ENCODE measurements around the gene KCMF1. TPM values are rescaled to one million over a fixed set of nuclear protein-coding genes. Genes with fewer than 3 reads are reported as not detected.

The KCMF1 gene
- total RNA-seq, 1 experiment from 2014 or later = 73.6 TPM

DNA sequence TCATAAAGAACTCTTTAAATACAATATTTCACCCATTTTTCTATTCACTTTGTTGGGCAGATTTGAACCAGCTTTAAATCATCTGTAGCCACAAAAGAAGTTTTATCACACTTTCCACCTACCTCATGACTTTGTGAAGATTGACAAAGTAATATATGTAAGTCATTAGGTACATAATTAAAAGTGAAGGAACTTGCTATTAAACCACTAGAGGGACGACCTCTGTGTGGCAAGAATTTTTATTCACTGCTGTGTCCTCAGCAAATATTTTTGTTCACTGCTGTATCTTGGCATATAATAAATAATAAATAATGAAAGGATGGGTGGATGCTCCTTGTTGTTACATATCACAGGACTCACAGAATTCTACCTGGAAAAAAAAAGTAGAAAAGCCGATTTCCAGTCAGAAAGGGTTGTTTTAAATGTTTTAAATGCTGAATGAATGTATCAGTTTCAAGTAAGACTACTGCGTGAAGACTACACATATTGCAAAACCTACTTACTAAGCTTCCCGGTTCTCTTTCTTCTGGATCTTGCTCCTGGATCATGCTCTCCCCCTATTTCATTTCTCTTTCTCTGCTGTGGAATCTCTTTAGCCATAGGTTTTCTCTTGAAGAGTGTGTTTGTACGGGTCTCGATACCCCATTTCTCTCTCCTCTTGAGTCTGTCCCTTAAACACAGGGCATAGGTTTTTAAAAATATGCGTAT, 44.8 kb downstream of the KCMF1 start:
- DNase-seq (no peak), ATAC-seq (0 out of 2 replicates have a peak, but pooled peaks have one; percentile 11)
- Histone ChIP-seq H3K27ac (ENCODE audit: low read length) (peak overlapping the region; percentile 15; the same call in 1 of the 2 replicates), H3K4me1 (ENCODE audit: insufficient read depth, low read length) (peaks cover 49% of the 10 kb centered on the region), H3F3A (ENCODE audit: low read length, unreplicated experiment) (peaks cover 22% of the 10 kb centered on the region), H3K9me3 (ENCODE audit: low read length) (no peaks in the 10 kb centered on the region), H3K4me3 (ENCODE audit: low read length) (no peak overlapping the region), H3K27me3 (ENCODE audit: low read length) (no peaks in the 10 kb centered on the region), H3K79me2 (ENCODE audit: low read length) (peaks cover 89% of the 10 kb centered on the region), H3K4me2 (ENCODE audit: low read length) (0 out of 2 replicates have a peak overlapping the region, but pooled peaks have one; percentile 10), H3K9ac (ENCODE audit: low read length) (peak overlapping the region; percentile 3; the same call in 1 of the 2 replicates), H3K36me3 (ENCODE audit: low read depth, low read length) (0 out of 2 replicates have a peak, but pooled peaks cover 5% of the 10 kb centered on the region), H4K20me1 (ENCODE audit: low read length) (peaks cover 18% of the 10 kb centered on the region; the same call in 1 of the 2 replicates), H3K9me2 (replicated peaks; ENCODE audit: low read length) (no peaks in the 10 kb centered on the region), H2AFZ (ENCODE audit: low read length) (no peak overlapping the region)
- ChIA-PET CTCF (interaction anchor here (0.9 to 1.2 kb wide), 4 partner anchors 38 to 90 kb away, joined by 5 to 14 read pairs (median 8); no protein-coding TSS in a partner anchor), POLR2A (ENCODE audit: unreplicated experiment) (interaction anchor here (0.6 kb wide), 1 partner anchor 58 kb away, joined by 5 read pairs; no protein-coding TSS in a partner anchor)
- TF ChIP-seq EZH2phosphoT487 (IDR thresholded peaks at IDR 0.05; ENCODE audit: borderline replicate concordance, low read length) = no peak
- TF ChIP-seq, protein P1, sequence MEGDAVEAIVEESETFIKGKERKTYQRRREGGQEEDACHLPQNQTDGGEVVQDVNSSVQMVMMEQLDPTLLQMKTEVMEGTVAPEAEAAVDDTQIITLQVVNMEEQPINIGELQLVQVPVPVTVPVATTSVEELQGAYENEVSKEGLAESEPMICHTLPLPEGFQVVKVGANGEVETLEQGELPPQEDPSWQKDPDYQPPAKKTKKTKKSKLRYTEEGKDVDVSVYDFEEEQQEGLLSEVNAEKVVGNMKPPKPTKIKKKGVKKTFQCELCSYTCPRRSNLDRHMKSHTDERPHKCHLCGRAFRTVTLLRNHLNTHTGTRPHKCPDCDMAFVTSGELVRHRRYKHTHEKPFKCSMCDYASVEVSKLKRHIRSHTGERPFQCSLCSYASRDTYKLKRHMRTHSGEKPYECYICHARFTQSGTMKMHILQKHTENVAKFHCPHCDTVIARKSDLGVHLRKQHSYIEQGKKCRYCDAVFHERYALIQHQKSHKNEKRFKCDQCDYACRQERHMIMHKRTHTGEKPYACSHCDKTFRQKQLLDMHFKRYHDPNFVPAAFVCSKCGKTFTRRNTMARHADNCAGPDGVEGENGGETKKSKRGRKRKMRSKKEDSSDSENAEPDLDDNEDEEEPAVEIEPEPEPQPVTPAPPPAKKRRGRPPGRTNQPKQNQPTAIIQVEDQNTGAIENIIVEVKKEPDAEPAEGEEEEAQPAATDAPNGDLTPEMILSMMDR (conservative IDR thresholded peaks at IDR 0.05; ENCODE audit: low read depth, low read length) = 0 out of 2 replicates have a peak, but pooled peaks have one; percentile 31
- no TSS peak for BruUV-seq (replicated peaks)
- intact Hi-C loops (cut with micrococcal nuclease) = loop anchor here (1.0 to 2.0 kb wide), 2 partner anchors 57 to 283 kb away; no protein-coding TSS in a partner anchor

DNA sequence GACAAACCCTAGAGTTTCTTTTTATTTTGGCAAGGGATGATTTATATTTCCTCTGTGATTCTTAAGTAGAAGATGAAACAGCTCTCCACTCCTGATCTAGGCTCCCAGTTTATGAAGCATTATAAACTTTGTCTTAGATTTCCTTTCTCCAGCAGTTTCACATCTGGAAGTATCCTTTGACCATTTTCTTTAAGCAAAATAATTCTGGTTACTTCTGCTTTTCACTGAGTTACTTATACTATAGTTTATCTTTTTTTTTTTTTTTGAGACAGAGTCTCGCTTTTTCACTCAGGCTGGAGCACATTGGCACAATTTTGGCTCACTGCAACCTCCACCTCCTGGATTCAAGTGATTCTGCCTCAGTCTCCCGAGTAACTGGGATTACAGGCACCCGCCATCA, 45.5 kb downstream of the KCMF1 start:
- H3K9ac ChIP-seq (ENCODE audit: low read length) = no peak overlapping the region
- H3K4me2 ChIP-seq (ENCODE audit: low read length) = no peak overlapping the region
- peaks cover 89% of the 10 kb centered on the region for H3K79me2 ChIP-seq (ENCODE audit: low read length)
- H3K4me3 ChIP-seq (ENCODE audit: low read length) = no peak overlapping the region
- TF ChIP-seq, protein P1 (conservative IDR thresholded peaks at IDR 0.05; ENCODE audit: low read depth, low read length) = no peak
- no peak for TF ChIP-seq EZH2 (IDR thresholded peaks at IDR 0.05; ENCODE audit: low read length, unreplicated experiment)
- TF ChIP-seq EZH2phosphoT487 (IDR thresholded peaks at IDR 0.05; ENCODE audit: borderline replicate concordance, low read length) = no peak
- intact Hi-C loops (cut with micrococcal nuclease) = loop anchor here (2.0 kb wide), 1 partner anchor 282 kb away; no protein-coding TSS in a partner anchor
- H2AFZ ChIP-seq (ENCODE audit: low read length) = no peak overlapping the region
- CTCF ChIA-PET = no interaction called here
- H3K36me3 ChIP-seq (ENCODE audit: low read depth, low read length) = 0 out of 2 replicates have a peak, but pooled peaks cover 2% of the 10 kb centered on the region
- H4K20me1 ChIP-seq (ENCODE audit: low read length) = peaks cover 14% of the 10 kb centered on the region; the same call in 1 of the 2 replicates
- ATAC-seq (no peak), DNase-seq (no peak)
- H3K27ac ChIP-seq (ENCODE audit: low read length) = no peak overlapping the region
- peaks cover 43% of the 10 kb centered on the region for H3K4me1 ChIP-seq (ENCODE audit: insufficient read depth, low read length)
- no peaks in the 10 kb centered on the region for H3K27me3 ChIP-seq (ENCODE audit: low read length)
- no peaks in the 10 kb centered on the region for H3K9me2 ChIP-seq (replicated peaks; ENCODE audit: low read length)
- POLR2A ChIA-PET (ENCODE audit: unreplicated experiment) = no interaction called here
- no peaks in the 10 kb centered on the region for H3K9me3 ChIP-seq (ENCODE audit: low read length)
- peaks cover 22% of the 10 kb centered on the region for H3F3A ChIP-seq (ENCODE audit: low read length, unreplicated experiment)
- BruUV-seq (replicated peaks) = no TSS peak

All from PC-3 (cell line).